ENCODE results near the gene CACNG5.

CACNG5 gene

GRCh38 chr17:66817750-66818149 is 17.2 kb upstream of the CACNG5 start:
- no peak overlapping the region for H3K4me3 ChIP-seq (ENCODE audit: low read depth, low read length)
- DNase-seq (ENCODE audit: low read depth) = no peak

GRCh38 chr17:66819466-66819865 is 15.5 kb upstream of the CACNG5 start:
- no peak for DNase-seq (ENCODE audit: low read depth)
- H3K4me3 ChIP-seq (ENCODE audit: low read depth, low read length) = no peak overlapping the region

- no peak overlapping the region for H3K4me3 ChIP-seq (ENCODE audit: low read depth, low read length)
- no peak for DNase-seq (ENCODE audit: low read depth)
Observed at GRCh38 chr17:66822009-66822408, 12.9 kb upstream of the CACNG5 start.

- H3K4me3 ChIP-seq (ENCODE audit: low read depth, low read length) = no peak overlapping the region
- DNase-seq (ENCODE audit: low read depth) = no peak
Observed at GRCh38 chr17:66826856-66827255, 8.1 kb upstream of the CACNG5 start.

- H3K4me3 ChIP-seq (ENCODE audit: low read depth, low read length) = no peak overlapping the region
- peak; percentile 27 for DNase-seq (ENCODE audit: low read depth)
Observed at GRCh38 chr17:66829386-66829864, 5.5 kb upstream of the CACNG5 start.

- no peak for DNase-seq (ENCODE audit: low read depth)
- no peak overlapping the region for H3K4me3 ChIP-seq (ENCODE audit: low read depth, low read length)
Observed at GRCh38 chr17:66829883-66830282, 5.0 kb upstream of the CACNG5 start.

- H3K4me3 ChIP-seq (ENCODE audit: low read depth, low read length) = no peak overlapping the region
- no peak for DNase-seq (ENCODE audit: low read depth)
Observed at GRCh38 chr17:66830451-66830850, 4.5 kb upstream of the CACNG5 start.

GRCh38 chr17:66831383-66832210 is 3.3 kb upstream of the CACNG5 start:
- no peak for DNase-seq (ENCODE audit: low read depth)
- H3K4me3 ChIP-seq (ENCODE audit: low read depth, low read length) = no peak overlapping the region

- no peak overlapping the region for H3K4me3 ChIP-seq (ENCODE audit: low read depth, low read length)
- no peak for DNase-seq (ENCODE audit: low read depth)
Observed at GRCh38 chr17:66833201-66833600, 1.7 kb upstream of the CACNG5 start.

- H3K4me3 ChIP-seq (ENCODE audit: low read depth, low read length) = no peak overlapping the region
- no peak for DNase-seq (ENCODE audit: low read depth)
Observed at GRCh38 chr17:66834426-66834918, 445 bp upstream of the CACNG5 start.

GRCh38 chr17:66835476-66835875 is 559 bp downstream of the CACNG5 start:
- no peak overlapping the region for H3K4me3 ChIP-seq (ENCODE audit: low read depth, low read length)
- DNase-seq (ENCODE audit: low read depth) = no peak

GRCh38 chr17:66836063-66837005 is 1.4 kb downstream of the CACNG5 start:
- DNase-seq (ENCODE audit: low read depth) = no peak

GRCh38 chr17:66837226-66837625 is 2.3 kb downstream of the CACNG5 start:
- no peak for DNase-seq (ENCODE audit: low read depth)
- H3K4me3 ChIP-seq (ENCODE audit: low read depth, low read length) = no peak overlapping the region

More at GRCh38 chr17:66836063-66837005, 1.4 kb downstream of the CACNG5 start:
- H3K4me3 ChIP-seq (ENCODE audit: low read depth, low read length) = no peak overlapping the region

- DNase-seq (ENCODE audit: low read depth) = no peak
- no peak overlapping the region for H3K4me3 ChIP-seq (ENCODE audit: low read depth, low read length)
Observed at GRCh38 chr17:66837885-66838665, 3.2 kb downstream of the CACNG5 start.

GRCh38 chr17:66839616-66840015 is 4.7 kb downstream of the CACNG5 start:
- no peak for DNase-seq (ENCODE audit: low read depth)
- no peak overlapping the region for H3K4me3 ChIP-seq (ENCODE audit: low read depth, low read length)

- no peak overlapping the region for H3K4me3 ChIP-seq (ENCODE audit: low read depth, low read length)
- DNase-seq (ENCODE audit: low read depth) = no peak
Observed at GRCh38 chr17:66840061-66840460, 5.1 kb downstream of the CACNG5 start.

- no peak overlapping the region for H3K4me3 ChIP-seq (ENCODE audit: low read depth, low read length)
- no peak for DNase-seq (ENCODE audit: low read depth)
Observed at GRCh38 chr17:66841328-66841727, 6.4 kb downstream of the CACNG5 start.

GRCh38 chr17:66841744-66842143 is 6.8 kb downstream of the CACNG5 start:
- no peak for DNase-seq (ENCODE audit: low read depth)
- no peak overlapping the region for H3K4me3 ChIP-seq (ENCODE audit: low read depth, low read length)

- no peak overlapping the region for H3K4me3 ChIP-seq (ENCODE audit: low read depth, low read length)
Observed at GRCh38 chr17:66842505-66842904, 7.6 kb downstream of the CACNG5 start.

More at GRCh38 chr17:66842505-66842904, 7.6 kb downstream of the CACNG5 start:
- DNase-seq (ENCODE audit: low read depth) = no peak
